NCI-H460 (cell line): ENCODE results near the gene KMT2D. TPM values are rescaled to one million over a fixed set of nuclear protein-coding genes. Genes with fewer than 3 reads are reported as not detected.

Source experiments
- DNase-seq: peaks from one replicate; pipeline ENCODE4 v3.0.0-alpha.2; 2016; ENCODE audit warnings: low read depth; ENCODE audit errors: extremely low read depth
- total RNA-seq: library from RNA; depleted of rRNA; stranded (reverse); fragments of >200 nt; shearing (Covaris generic); gene quantifications from 2 replicates; pipeline ENCODE4 v1.2.3, GENCODE V29; 2014

KMT2D gene
- total RNA-seq, 1 experiment from 2014 or later = 19.1 TPM

- no peak for DNase-seq
These were observed 22.2 kb downstream of the KMT2D start for GRCh38 chr12:49038291-49038955.

- DNase-seq = no peak
These were observed 22.7 kb downstream of the KMT2D start for GRCh38 chr12:49037947-49038237.

- no peak for DNase-seq
These were observed 23.3 kb downstream of the KMT2D start for GRCh38 chr12:49037111-49037946.

GRCh38 chr12:49036029-49036428, 24.6 kb downstream of the KMT2D start:
- DNase-seq = no peak

- DNase-seq = no peak
These were observed 26.3 kb downstream of the KMT2D start for GRCh38 chr12:49034286-49034622.

- DNase-seq = no peak
These were observed 26.8 kb downstream of the KMT2D start for GRCh38 chr12:49033611-49034285.

GRCh38 chr12:49032679-49033447, 27.7 kb downstream of the KMT2D start:
- no peak for DNase-seq

GRCh38 chr12:49032276-49032675, 28.3 kb downstream of the KMT2D start:
- no peak for DNase-seq

- DNase-seq = no peak
These were observed 28.9 kb downstream of the KMT2D start for GRCh38 chr12:49031573-49032161.

GRCh38 chr12:49030714-49031572, 29.7 kb downstream of the KMT2D start:
- no peak for DNase-seq

GRCh38 chr12:49030119-49030518, 30.5 kb downstream of the KMT2D start:
- no peak for DNase-seq

GRCh38 chr12:49028666-49029275, 31.8 kb downstream of the KMT2D start:
- DNase-seq = no peak

GRCh38 chr12:49027846-49028555, 32.6 kb downstream of the KMT2D start:
- no peak for DNase-seq

- no peak for DNase-seq
These were observed 33.7 kb downstream of the KMT2D start for GRCh38 chr12:49026678-49027480.

GRCh38 chr12:49026101-49026500, 34.5 kb downstream of the KMT2D start:
- DNase-seq = no peak

- DNase-seq = no peak
These were observed 35.1 kb downstream of the KMT2D start for GRCh38 chr12:49025463-49025862.

- no peak for DNase-seq
These were observed 36.1 kb downstream of the KMT2D start for GRCh38 chr12:49024543-49024942.

- no peak for DNase-seq
These were observed 36.8 kb downstream of the KMT2D start for GRCh38 chr12:49023812-49024211.
